GM12878 (cell line): Measurements from ENCODE around the gene MPRIP. TPM values are rescaled to one million over a fixed set of nuclear protein-coding genes. Genes with fewer than 3 reads are reported as not detected.

ENCODE experiments used
- ATAC-seq: fragments of 200-7000 bp; cut with Tn5 transposase; 3 replicates; pipeline ENCODE4 v1.9.1; 2020; ENCODE audit warnings: mild to moderate bottlenecking, moderate library complexity
- BruUV-seq: library from RNA; stranded (reverse); fragments of 400-500 nt; replicated peaks from 2 replicates; lab custom pipeline; 2021; lab: Mats Ljungman, UMichigan
- CTCF ChIA-PET: fragments of 300-600 bp; sonication (Branson Sonifier 250); formaldehyde crosslinking; extraction: SDS; loops from one replicate; lab custom pipeline; 2021; ENCODE audit warnings: inconsistent platforms; lab: Yijun Ruan, JAX
- POLR2A ChIA-PET: fragments of 350-600 bp; formaldehyde crosslinking; extraction: SDS; loops from one replicate; lab custom pipeline; 2021; ENCODE audit warnings: inconsistent platforms; lab: Charles Lee
- RAD21 ChIA-PET: fragments of 300-600 bp; sonication (Branson Sonifier 250); formaldehyde crosslinking; loops from one replicate; lab custom pipeline; 2023; ENCODE audit warnings: antibody characterized with exemption; ENCODE audit not compliant: unreplicated experiment; lab: Charles Lee
- SMC1A ChIA-PET: fragments of 300-600 bp; sonication (Branson Sonifier 250); formaldehyde crosslinking; loops from one replicate; lab custom pipeline; 2023; ENCODE audit not compliant: unreplicated experiment, uncharacterized antibody; lab: Charles Lee
- DNase-seq: peaks from one replicate; pipeline ENCODE4 v3.0.0-alpha.2; 2011; ENCODE audit warnings: low read depth, low spot score
- FAIRE-seq: peaks from 3 replicates; lab custom pipeline; 2011; peaks lifted over from hg19 to GRCh38; lab: Jason Lieb, UNC
- H2AFZ ChIP-seq: 2 replicates; pipeline ENCODE4 v1.6.0; 2011; ENCODE audit warnings: low read depth, low read length, control low read depth; ENCODE audit not compliant: control insufficient read depth
- H3K27ac ChIP-seq: 2 replicates; pipeline ENCODE4 v1.5.1; 2011; ENCODE audit warnings: control low read depth; ENCODE audit not compliant: control insufficient read depth, insufficient read depth
- H3K27me3 ChIP-seq, 2 experiments: replicated peaks in 1 of 2; 2 replicates each; pipeline versions ENCODE4 v1.6.0 to v1.6.1; 2011; ENCODE audit warnings: low read length in 1 of 2; ENCODE audit not compliant: control insufficient read depth in 2 of 2, insufficient read depth in 2 of 2
- H3K36me3 ChIP-seq, 2 experiments: 2 replicates each; pipeline ENCODE4 v1.5.1; 2011; ENCODE audit warnings: low read length in 1 of 2; ENCODE audit not compliant: control insufficient read depth in 2 of 2, insufficient read depth in 2 of 2
- H3K4me1 ChIP-seq: 2 replicates; pipeline ENCODE4 v1.6.1; 2011; ENCODE audit warnings: mild to moderate bottlenecking, low read length, moderate library complexity, mixed read lengths; ENCODE audit not compliant: control insufficient read depth, insufficient read depth
- H3K4me2 ChIP-seq: 2 replicates; pipeline ENCODE4 v1.6.0; 2011; ENCODE audit warnings: control low read depth; ENCODE audit not compliant: control insufficient read depth, insufficient read depth
- H3K4me3 ChIP-seq: fragments of 200-600 bp; sonication (generic); 2 replicates; pipeline ENCODE4 v1.5.1; 2016
- H3K79me2 ChIP-seq: 2 replicates; pipeline ENCODE4 v1.6.0; 2011; ENCODE audit warnings: low read length; ENCODE audit not compliant: control insufficient read depth, insufficient read depth
- H3K9ac ChIP-seq: 2 replicates; pipeline ENCODE4 v1.8.0; 2011; ENCODE audit warnings: low read length, control low read depth, mixed read lengths; ENCODE audit not compliant: control insufficient read depth, insufficient read depth
- H3K9me3 ChIP-seq: replicated peaks from 3 replicates; pipeline ENCODE4 v1.5.1; 2011; ENCODE audit warnings: mild to moderate bottlenecking, low read length; ENCODE audit not compliant: control insufficient read depth, insufficient read depth
- H4K20me1 ChIP-seq: 2 replicates; pipeline ENCODE4 v1.6.0; 2011; ENCODE audit not compliant: control insufficient read depth, insufficient read depth
- BHLHE40 ChIP-seq, 2 experiments: fragments of 450-650 bp in 1 of 2; IDR thresholded peaks; 2 replicates each; pipeline ENCODE4 v1.6.1; 2011 to 2017; ENCODE audit warnings: low read depth in 2 of 2, borderline replicate concordance in 1 of 2, improper control_type of control experiment in 1 of 2, low read length in 1 of 2, mild to moderate bottlenecking in 1 of 2
- CTCF ChIP-seq, 3 experiments: IDR thresholded peaks in 2 of 3; conservative IDR thresholded peaks in 1 of 3; 2 replicates each; pipeline ENCODE4 v1.5.1; 2011; ENCODE audit warnings: low read depth in 3 of 3, low read length in 3 of 3, mild to moderate bottlenecking in 3 of 3, control low read depth in 2 of 3, moderate library complexity in 2 of 3, inconsistent platforms in 1 of 3, mixed read lengths in 1 of 3; ENCODE audit not compliant: control insufficient read depth in 2 of 3, insufficient read depth in 1 of 3; ENCODE audit errors: extremely low read depth in 1 of 3
- HDGF ChIP-seq: fragments of 450-650 bp; IDR thresholded peaks from 2 replicates; pipeline ENCODE4 v1.6.1; 2016; ENCODE audit warnings: antibody characterized with exemption
- NR2C2 ChIP-seq: IDR thresholded peaks from 2 replicates; pipeline ENCODE4 v1.6.1; 2011; ENCODE audit warnings: borderline replicate concordance, low read depth; ENCODE audit not compliant: control insufficient read depth, insufficient read length
- POLR2AphosphoS2 ChIP-seq: IDR thresholded peaks from 2 replicates; pipeline ENCODE4 v1.6.1; 2011; ENCODE audit warnings: low read depth, mild to moderate bottlenecking, low read length, improper control_type of control experiment, moderate library complexity
- SKIL ChIP-seq: fragments of 450-650 bp; IDR thresholded peaks from 2 replicates; pipeline ENCODE4 v1.6.1; 2017; ENCODE audit warnings: mild to moderate bottlenecking, low read depth, inconsistent platforms; ENCODE audit not compliant: poor library complexity, severe bottlenecking
- SPI1 ChIP-seq: IDR thresholded peaks from 2 replicates; pipeline ENCODE4 v1.6.1; 2011; ENCODE audit warnings: low read depth, mild to moderate bottlenecking, low read length, moderate library complexity, borderline replicate concordance; ENCODE audit not compliant: insufficient read depth
- SREBF1 ChIP-seq: IDR thresholded peaks from 2 replicates; pipeline ENCODE4 v1.6.1; 2012; ENCODE audit warnings: mild to moderate bottlenecking, low read length
- ZNF274 ChIP-seq: IDR thresholded peaks from one replicate; pipeline ENCODE4 v1.8.0; 2011; ENCODE audit not compliant: insufficient read length, insufficient read depth
- in situ Hi-C: fragments of 300-500 bp; cut with MboI; formaldehyde crosslinking; loops from 9 replicates; pipeline ENCODE4 v1.14.3; 2018; ENCODE audit warnings: mixed read lengths
- intact Hi-C: fragments of 100-400 bp; cut with micrococcal nuclease; formaldehyde crosslinking; loops from one replicate; pipeline ENCODE4 v1.14.2; 2022; ENCODE audit not compliant: unreplicated experiment
- polyA plus RNA-seq, 11 experiments: library from polyadenylated mRNA; depleted of rRNA in 4 of 11; unstranded in 6 of 11; stranded (reverse) in 5 of 11; fragments of >200 nt; fragmentation: Nextera tagmentation in 4 of 11; fragmentation: Illumina TruSeq in 1 of 11; extraction: Ambion mirVana in 4 of 11; extraction: Trizol in 1 of 11; gene quantifications; 1 replicate in 1 of 11; 2 replicates in 10 of 11; pipeline versions ENCODE4 v1.2.1 to v1.2.3, GENCODE V29; 2011 to 2016; ENCODE audit warnings: inconsistent platforms in 2 of 11, missing spikeins in 2 of 11, low read depth in 1 of 11
- total RNA-seq, 4 experiments: library from RNA; depleted of rRNA in 3 of 4; stranded (reverse); fragments of >200 nt in 3 of 4; fragmentation: Illumina TruSeq in 1 of 4; extraction: Trizol in 1 of 4; gene quantifications; 2 replicates each; pipeline versions ENCODE4 v1.2.1 to v1.2.3, GENCODE V29; 2013 to 2021
- TF ChIP-seq, protein P1 (sequence below): fragments of 450-650 bp; IDR thresholded peaks from 2 replicates; pipeline ENCODE4 v1.6.1; 2017; ENCODE audit warnings: mild to moderate bottlenecking, moderate library complexity

Gene MPRIP
- total and polyA plus RNA-seq, 10 of the 15 experiments (the other 5 are each of a cell fraction or from before 2014, with no cell fraction given) = 16.5 to 168 (median 71.7) TPM

DNA sequence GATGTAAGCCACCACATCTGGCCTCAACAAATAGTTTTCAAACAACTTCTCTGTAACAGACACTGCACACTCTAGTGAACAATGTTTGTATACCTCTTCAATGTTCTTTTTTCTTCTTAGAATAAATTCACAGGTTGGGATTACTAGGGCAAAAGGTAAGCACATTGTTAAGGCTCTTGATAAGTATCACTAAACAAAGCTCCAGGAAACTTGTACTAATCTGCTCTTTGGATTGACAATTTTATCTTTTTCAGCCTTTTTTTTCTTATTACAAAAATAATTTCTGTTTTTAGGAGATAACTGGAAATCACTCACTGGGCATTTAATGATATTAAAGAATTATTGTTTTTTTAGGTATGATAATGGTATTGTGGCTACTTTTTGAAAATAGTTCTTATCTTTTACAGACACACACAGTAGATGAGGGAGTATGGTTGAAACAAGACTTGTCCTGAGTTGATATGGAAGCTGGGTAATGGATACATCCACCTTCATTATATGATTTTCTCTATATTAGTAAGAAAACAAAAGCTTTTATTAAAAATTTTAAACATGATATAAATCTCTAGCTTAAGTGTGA, 7.7 kb upstream of the MPRIP start:
- BruUV-seq = no TSS peak
- no peaks in the 10 kb centered on the region for H3K36me3 ChIP-seq
- H4K20me1 ChIP-seq = no peaks in the 10 kb centered on the region
- TF ChIP-seq SREBF1 (no peak), POLR2AphosphoS2 (no peak), NR2C2 (no peak), SKIL (no peak), HDGF (no peak), SPI1 (no peak), CTCF (IDR thresholded peaks at IDR 0.05 in 2 of 3, conservative IDR thresholded peaks at IDR 0.05 in 1 of 3; ENCODE audit: control insufficient read depth in 2 of 3, extremely low read depth in 1 of 3, insufficient read depth in 1 of 3, low read depth in 3 of 3, low read length in 3 of 3) (no peak), ZNF274 (no peak), BHLHE40 (IDR thresholded peaks at IDR 0.05; ENCODE audit: borderline replicate concordance in 1 of 2, low read depth in 2 of 2, low read length in 1 of 2) (no peak)
- TF ChIP-seq, protein P1, sequence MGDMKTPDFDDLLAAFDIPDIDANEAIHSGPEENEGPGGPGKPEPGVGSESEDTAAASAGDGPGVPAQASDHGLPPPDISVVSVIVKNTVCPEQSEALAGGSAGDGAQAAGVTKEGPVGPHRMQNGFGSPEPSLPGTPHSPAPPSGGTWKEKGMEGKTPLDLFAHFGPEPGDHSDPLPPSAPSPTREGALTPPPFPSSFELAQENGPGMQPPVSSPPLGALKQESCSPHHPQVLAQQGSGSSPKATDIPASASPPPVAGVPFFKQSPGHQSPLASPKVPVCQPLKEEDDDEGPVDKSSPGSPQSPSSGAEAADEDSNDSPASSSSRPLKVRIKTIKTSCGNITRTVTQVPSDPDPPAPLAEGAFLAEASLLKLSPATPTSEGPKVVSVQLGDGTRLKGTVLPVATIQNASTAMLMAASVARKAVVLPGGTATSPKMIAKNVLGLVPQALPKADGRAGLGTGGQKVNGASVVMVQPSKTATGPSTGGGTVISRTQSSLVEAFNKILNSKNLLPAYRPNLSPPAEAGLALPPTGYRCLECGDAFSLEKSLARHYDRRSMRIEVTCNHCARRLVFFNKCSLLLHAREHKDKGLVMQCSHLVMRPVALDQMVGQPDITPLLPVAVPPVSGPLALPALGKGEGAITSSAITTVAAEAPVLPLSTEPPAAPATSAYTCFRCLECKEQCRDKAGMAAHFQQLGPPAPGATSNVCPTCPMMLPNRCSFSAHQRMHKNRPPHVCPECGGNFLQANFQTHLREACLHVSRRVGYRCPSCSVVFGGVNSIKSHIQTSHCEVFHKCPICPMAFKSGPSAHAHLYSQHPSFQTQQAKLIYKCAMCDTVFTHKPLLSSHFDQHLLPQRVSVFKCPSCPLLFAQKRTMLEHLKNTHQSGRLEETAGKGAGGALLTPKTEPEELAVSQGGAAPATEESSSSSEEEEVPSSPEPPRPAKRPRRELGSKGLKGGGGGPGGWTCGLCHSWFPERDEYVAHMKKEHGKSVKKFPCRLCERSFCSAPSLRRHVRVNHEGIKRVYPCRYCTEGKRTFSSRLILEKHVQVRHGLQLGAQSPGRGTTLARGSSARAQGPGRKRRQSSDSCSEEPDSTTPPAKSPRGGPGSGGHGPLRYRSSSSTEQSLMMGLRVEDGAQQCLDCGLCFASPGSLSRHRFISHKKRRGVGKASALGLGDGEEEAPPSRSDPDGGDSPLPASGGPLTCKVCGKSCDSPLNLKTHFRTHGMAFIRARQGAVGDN = no peak
- no peaks in the 10 kb centered on the region for H3K27me3 ChIP-seq
- H2AFZ ChIP-seq = no peak overlapping the region
- intact Hi-C loops = no loop called here
- H3K79me2 ChIP-seq = no peaks in the 10 kb centered on the region
- no peak overlapping the region for H3K4me3 ChIP-seq
- ATAC-seq = no peak
- no peaks in the 10 kb centered on the region for H3K9me3 ChIP-seq
- ChIA-PET CTCF (interaction anchor here (1.4 to 2.5 kb wide), 3 partner anchors 10 to 59 kb away, joined by 3 to 7 read pairs (median 3); no protein-coding TSS in a partner anchor), POLR2A (no interaction called here), SMC1A (interaction anchor here (2.2 kb wide), 1 partner anchor 18 kb away, joined by 6 read pairs; no protein-coding TSS in a partner anchor), RAD21 (no interaction called here)
- FAIRE-seq = no peak
- in situ Hi-C loops = no loop called here
- no peak overlapping the region for H3K27ac ChIP-seq
- H3K4me2 ChIP-seq = no peak overlapping the region
- H3K4me1 ChIP-seq = peaks cover 3% of the 10 kb centered on the region; the same call in 1 of the 2 replicates
- no peak overlapping the region for H3K9ac ChIP-seq
- DNase-seq = no peak
